Activated naive CD4-positive, alpha-beta T cell treated with anti-CD3 and anti-CD28 coated beads, Interleukin-2, amount 10 ng/mL, durations not matched to agents 7 days and 5 days (primary cell): ENCODE results near the gene PHF20.
A peak's percentile ranks its signal among the peaks of the same experiment; 100 is the strongest.
"Not testable (repeated sequence)": the region's sequence is repeated elsewhere in the genome, so short reads cannot be mapped to it uniquely, and the experiment has no call there.

Experiments
- CTCF ChIA-PET: fragments of 350-600 bp; sonication (Branson Sonifier 250); formaldehyde crosslinking; loops from one replicate; lab custom pipeline; 2021; ENCODE audit warnings: antibody characterized with exemption; lab: Charles Lee
- DNase-seq: peaks from one replicate; pipeline ENCODE4 v3.0.0-alpha.2; 2020
- H3K27ac Mint-ChIP-seq: one replicate; pipeline ENCODE4 v1.8.0; 2021; ENCODE audit warnings: mild to moderate bottlenecking, moderate library complexity, mixed read lengths
- H3K27me3 Mint-ChIP-seq: one replicate; pipeline ENCODE4 v1.8.0; 2021; ENCODE audit warnings: mild to moderate bottlenecking, mixed read lengths
- H3K36me3 Mint-ChIP-seq: one replicate; pipeline ENCODE4 v1.8.0; 2021; ENCODE audit warnings: mixed read lengths
- H3K4me1 Mint-ChIP-seq: one replicate; pipeline ENCODE4 v1.8.0; 2021; ENCODE audit warnings: mixed read lengths
- H3K4me3 Mint-ChIP-seq: one replicate; pipeline ENCODE4 v1.8.0; 2021; ENCODE audit warnings: mild to moderate bottlenecking, moderate library complexity, mixed read lengths
- H3K9me3 Mint-ChIP-seq: one replicate; pipeline ENCODE4 v1.8.0; 2021; ENCODE audit warnings: mixed read lengths

The PHF20 gene

GRCh38 chr20:35756404-35756803 lies 15.4 kb upstream of the PHF20 start:
- Mint-ChIP-seq H3K9me3 (no peaks in the 10 kb centered on the region), H3K4me3 (no peak overlapping the region), H3K27me3 (peaks cover 15% of the 10 kb centered on the region), H3K4me1 (peaks cover 3% of the 10 kb centered on the region), H3K27ac (no peak overlapping the region), H3K36me3 (no peaks in the 10 kb centered on the region)
- no peak for DNase-seq
- CTCF ChIA-PET, result no interaction called here

- no peak overlapping the region for H3K4me3 Mint-ChIP-seq
Measured at GRCh38 chr20:35757098-35757705, 14.6 kb upstream of the PHF20 start.

GRCh38 chr20:35761548-35761947 lies 10.3 kb upstream of the PHF20 start:
- H3K9me3 Mint-ChIP-seq, CTCF ChIA-PET, H3K4me1 Mint-ChIP-seq, H3K36me3 Mint-ChIP-seq, H3K4me3 Mint-ChIP-seq, H3K27ac Mint-ChIP-seq, DNase-seq: not testable (repeated sequence)
- H3K27me3 Mint-ChIP-seq, result peaks cover 10% of the 10 kb centered on the region

More at GRCh38 chr20:35757098-35757705, 14.6 kb upstream of the PHF20 start:
- peaks cover 15% of the 10 kb centered on the region for H3K27me3 Mint-ChIP-seq
- H3K9me3 Mint-ChIP-seq, result no peaks in the 10 kb centered on the region
- H3K27ac Mint-ChIP-seq, result no peak overlapping the region
- no peak for DNase-seq
- H3K4me1 Mint-ChIP-seq, result peaks cover 3% of the 10 kb centered on the region
- CTCF ChIA-PET, result no interaction called here
- H3K36me3 Mint-ChIP-seq, result no peaks in the 10 kb centered on the region

GRCh38 chr20:35762461-35762860 lies 9.4 kb upstream of the PHF20 start:
- no peak for DNase-seq
- CTCF ChIA-PET, result no interaction called here
- Mint-ChIP-seq H3K27ac (no peak overlapping the region), H3K27me3 (peaks cover 7% of the 10 kb centered on the region), H3K9me3 (no peaks in the 10 kb centered on the region), H3K36me3 (no peaks in the 10 kb centered on the region), H3K4me3 (no peak overlapping the region), H3K4me1 (peaks cover 14% of the 10 kb centered on the region)

GRCh38 chr20:35764936-35765335 lies 6.9 kb upstream of the PHF20 start:
- H3K4me3 Mint-ChIP-seq, H3K27ac Mint-ChIP-seq, CTCF ChIA-PET, H3K36me3 Mint-ChIP-seq, DNase-seq, H3K9me3 Mint-ChIP-seq, H3K27me3 Mint-ChIP-seq: not testable (repeated sequence)
- peaks cover 36% of the 10 kb centered on the region for H3K4me1 Mint-ChIP-seq

- Mint-ChIP-seq H3K4me3 (no peak overlapping the region), H3K9me3 (peaks cover 7% of the 10 kb centered on the region)
Measured at GRCh38 chr20:35766843-35767242, 5.0 kb upstream of the PHF20 start.

GRCh38 chr20:35767683-35768481 lies 3.9 kb upstream of the PHF20 start:
- Mint-ChIP-seq H3K27ac (peak overlapping the region; percentile 99), H3K27me3 (no peaks in the 10 kb centered on the region), H3K4me1 (peaks cover 50% of the 10 kb centered on the region), H3K4me3 (peak overlapping the region; percentile 74), H3K9me3 (peaks cover 7% of the 10 kb centered on the region), H3K36me3 (peaks cover 9% of the 10 kb centered on the region)
- CTCF ChIA-PET, result interaction anchor here (0.6 to 1.8 kb wide), 3 partner anchors 25 to 290 kb away, joined by 3 to 7 read pairs (median 3); partner anchors contain the start of gene RBM39
- peak; percentile 81 for DNase-seq

More at GRCh38 chr20:35766843-35767242, 5.0 kb upstream of the PHF20 start:
- DNase-seq, result no peak
- H3K36me3 Mint-ChIP-seq, result peaks cover 9% of the 10 kb centered on the region
- no peaks in the 10 kb centered on the region for H3K27me3 Mint-ChIP-seq
- H3K27ac Mint-ChIP-seq, result peak overlapping the region; percentile 99
- CTCF ChIA-PET, result no interaction called here
- H3K4me1 Mint-ChIP-seq, result peaks cover 51% of the 10 kb centered on the region

- peak overlapping the region; percentile 99 for H3K27ac Mint-ChIP-seq
- CTCF ChIA-PET, result interaction anchor here (0.6 to 1.8 kb wide), 3 partner anchors 26 to 289 kb away, joined by 3 to 7 read pairs (median 3); partner anchors contain the start of gene RBM39
- peaks cover 7% of the 10 kb centered on the region for H3K9me3 Mint-ChIP-seq
- H3K4me3 Mint-ChIP-seq, result peak overlapping the region; percentile 74
- peak; percentile 43 for DNase-seq
- peaks cover 16% of the 10 kb centered on the region for H3K36me3 Mint-ChIP-seq
- no peaks in the 10 kb centered on the region for H3K27me3 Mint-ChIP-seq
- H3K4me1 Mint-ChIP-seq, result peaks cover 61% of the 10 kb centered on the region
Measured at GRCh38 chr20:35768731-35769664, 2.8 kb upstream of the PHF20 start.

- CTCF ChIA-PET, result interaction anchor here (1.2 to 1.8 kb wide), 3 partner anchors 27 to 29 kb away, joined by 3 to 6 read pairs (median 5); partner anchors contain the start of gene RBM39
- Mint-ChIP-seq H3K27ac (peak overlapping the region; percentile 89), H3K4me1 (peaks cover 72% of the 10 kb centered on the region), H3K27me3 (no peaks in the 10 kb centered on the region), H3K9me3 (peaks cover 7% of the 10 kb centered on the region), H3K36me3 (peaks cover 29% of the 10 kb centered on the region), H3K4me3 (peak overlapping the region; percentile 69)
- no peak for DNase-seq
Measured at GRCh38 chr20:35771367-35771688, 487 bp upstream of the PHF20 start.

- peak overlapping the region; percentile 80 for H3K4me3 Mint-ChIP-seq
- peaks cover 7% of the 10 kb centered on the region for H3K9me3 Mint-ChIP-seq
- peaks cover 75% of the 10 kb centered on the region for H3K4me1 Mint-ChIP-seq
- peak overlapping the region; percentile 89 for H3K27ac Mint-ChIP-seq
- H3K36me3 Mint-ChIP-seq, result peaks cover 36% of the 10 kb centered on the region
- no peak for DNase-seq
- no peaks in the 10 kb centered on the region for H3K27me3 Mint-ChIP-seq
- CTCF ChIA-PET, result interaction anchor here (0.8 to 1.5 kb wide), 2 partner anchors 28 to 33 kb away, joined by 4 to 5 read pairs; no protein-coding TSS in a partner anchor
Measured at GRCh38 chr20:35772563-35773058, 796 bp downstream of the PHF20 start.

GRCh38 chr20:35773154-35773751 lies 1.4 kb downstream of the PHF20 start:
- Mint-ChIP-seq H3K27ac (peak overlapping the region; percentile 89), H3K4me3 (peak overlapping the region; percentile 80), H3K27me3 (no peaks in the 10 kb centered on the region), H3K9me3 (peaks cover 7% of the 10 kb centered on the region), H3K36me3 (peaks cover 34% of the 10 kb centered on the region), H3K4me1 (peaks cover 69% of the 10 kb centered on the region)
- DNase-seq, result peak; percentile 56
- CTCF ChIA-PET, result interaction anchor here (0.8 to 1.5 kb wide), 2 partner anchors 29 to 34 kb away, joined by 4 to 5 read pairs; no protein-coding TSS in a partner anchor

GRCh38 chr20:35774391-35774790 lies 2.6 kb downstream of the PHF20 start:
- Mint-ChIP-seq H3K9me3 (peaks cover 7% of the 10 kb centered on the region), H3K36me3 (peaks cover 39% of the 10 kb centered on the region), H3K4me1 (peaks cover 60% of the 10 kb centered on the region), H3K27ac (peak overlapping the region; percentile 29), H3K27me3 (no peaks in the 10 kb centered on the region), H3K4me3 (peak overlapping the region; percentile 80)
- no peak for DNase-seq
- CTCF ChIA-PET, result no interaction called here

GRCh38 chr20:35776513-35777101 lies 4.8 kb downstream of the PHF20 start:
- H3K27ac Mint-ChIP-seq, result peak overlapping the region; percentile 61
- CTCF ChIA-PET, result interaction anchor here (0.6 to 0.9 kb wide), 2 partner anchors 10 to 24 kb away, joined by 3 read pairs; no protein-coding TSS in a partner anchor
- peaks cover 44% of the 10 kb centered on the region for H3K4me1 Mint-ChIP-seq
- H3K36me3 Mint-ChIP-seq, result peaks cover 41% of the 10 kb centered on the region
- peaks cover 2% of the 10 kb centered on the region for H3K9me3 Mint-ChIP-seq
- DNase-seq, result no peak
- no peak overlapping the region for H3K4me3 Mint-ChIP-seq
- H3K27me3 Mint-ChIP-seq, result no peaks in the 10 kb centered on the region
